HG03103 (cell line): Measurements from ENCODE around the gene PIK3R5.
A peak's percentile ranks its signal among the peaks of the same experiment; 100 is the strongest.

Experiments used
- ATAC-seq: cut with Tn5 transposase; IDR thresholded peaks from one replicate; pipeline ENCODE4 v1.9.1; 2021; ENCODE audit warnings: low read depth; ENCODE audit not compliant: unreplicated experiment

Gene PIK3R5

DNA sequence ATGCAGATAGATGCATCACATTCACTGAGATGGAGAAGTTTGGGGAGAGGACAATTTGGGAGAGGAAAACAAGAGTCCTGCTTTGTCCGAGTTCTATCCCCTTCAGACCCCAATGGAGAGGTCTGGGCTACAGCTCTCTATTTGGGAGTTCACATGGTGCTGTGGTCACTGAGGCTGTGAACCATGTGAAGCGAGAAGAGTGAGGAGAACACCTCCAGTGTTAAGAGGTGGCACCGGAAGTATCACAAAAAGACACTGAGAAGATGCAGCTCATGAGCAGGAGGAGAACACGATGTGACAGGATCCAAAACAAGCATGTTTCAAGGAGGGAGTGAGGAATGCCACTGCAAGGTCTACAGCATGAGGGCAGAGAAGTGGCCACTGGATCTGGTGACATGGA, 39.7 kb downstream of the PIK3R5 start:
- no peak for ATAC-seq

GRCh38 chr17:8925141-8925540, 40.4 kb downstream of the PIK3R5 start:
- ATAC-seq, result no peak

DNA sequence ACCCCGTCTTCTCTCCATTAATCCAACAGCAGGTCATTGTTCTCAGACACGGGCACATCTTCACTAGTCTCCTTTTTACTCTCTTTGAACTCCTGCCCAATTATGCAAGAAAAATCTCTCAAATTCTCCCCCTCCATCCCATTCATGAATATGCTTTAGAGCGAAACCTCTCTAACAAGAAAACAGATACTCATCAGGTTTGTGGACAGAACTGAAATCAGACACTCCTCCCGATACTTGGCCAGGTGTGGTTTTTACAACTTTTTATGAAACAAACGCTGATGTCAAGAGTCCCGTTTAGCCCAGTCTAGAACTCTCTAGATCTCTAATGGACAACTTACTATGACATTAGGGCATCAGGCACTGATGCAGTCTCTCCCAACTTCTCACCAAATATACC, 40.9 kb downstream of the PIK3R5 start:
- ATAC-seq, result peak; percentile 64

DNA sequence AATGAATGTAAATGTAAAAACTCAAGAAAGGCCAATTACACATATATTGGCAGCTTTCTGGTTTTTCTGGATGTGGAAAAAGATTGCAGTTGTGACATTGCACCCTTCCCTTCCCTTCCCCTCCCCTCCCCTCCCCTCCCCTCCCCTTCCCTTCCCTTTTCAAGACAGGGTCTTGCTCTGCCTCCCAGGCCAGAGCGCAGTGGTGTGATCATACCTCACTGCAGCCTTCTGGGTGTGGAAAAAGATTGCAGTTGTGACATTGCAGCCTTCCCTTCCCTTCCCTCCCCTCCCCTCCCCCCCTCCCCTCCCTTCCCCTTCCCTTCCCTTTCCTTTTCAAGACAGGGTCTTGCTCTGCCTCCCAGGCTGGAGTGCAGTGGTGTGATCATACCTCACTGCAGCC, 41.7 kb downstream of the PIK3R5 start:
- ATAC-seq, result no peak

DNA sequence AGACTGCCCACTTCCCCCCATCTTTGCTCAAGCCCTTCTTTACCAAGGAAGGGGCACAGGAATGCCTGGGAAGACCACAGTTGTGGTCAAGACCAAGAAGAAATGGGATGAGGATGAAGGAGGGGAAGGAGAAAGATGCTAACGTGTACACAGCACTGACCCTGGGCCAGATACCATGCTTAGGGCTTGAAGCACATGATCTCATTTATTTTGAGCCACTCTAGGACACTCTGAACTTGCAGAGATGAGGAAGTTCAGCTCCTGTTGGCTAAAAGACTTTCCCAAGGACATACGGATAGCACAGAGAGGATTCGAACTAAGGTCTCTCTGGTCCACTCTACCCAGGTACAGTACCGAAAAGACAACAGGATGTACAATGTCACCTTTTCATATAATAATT, 42.6 kb downstream of the PIK3R5 start:
- ATAC-seq, result no peak

- no peak for ATAC-seq
These were observed 43.1 kb downstream of the PIK3R5 start for GRCh38 chr17:8922451-8922850.

GRCh38 chr17:8921147-8921546, 44.4 kb downstream of the PIK3R5 start:
- ATAC-seq, result no peak

DNA sequence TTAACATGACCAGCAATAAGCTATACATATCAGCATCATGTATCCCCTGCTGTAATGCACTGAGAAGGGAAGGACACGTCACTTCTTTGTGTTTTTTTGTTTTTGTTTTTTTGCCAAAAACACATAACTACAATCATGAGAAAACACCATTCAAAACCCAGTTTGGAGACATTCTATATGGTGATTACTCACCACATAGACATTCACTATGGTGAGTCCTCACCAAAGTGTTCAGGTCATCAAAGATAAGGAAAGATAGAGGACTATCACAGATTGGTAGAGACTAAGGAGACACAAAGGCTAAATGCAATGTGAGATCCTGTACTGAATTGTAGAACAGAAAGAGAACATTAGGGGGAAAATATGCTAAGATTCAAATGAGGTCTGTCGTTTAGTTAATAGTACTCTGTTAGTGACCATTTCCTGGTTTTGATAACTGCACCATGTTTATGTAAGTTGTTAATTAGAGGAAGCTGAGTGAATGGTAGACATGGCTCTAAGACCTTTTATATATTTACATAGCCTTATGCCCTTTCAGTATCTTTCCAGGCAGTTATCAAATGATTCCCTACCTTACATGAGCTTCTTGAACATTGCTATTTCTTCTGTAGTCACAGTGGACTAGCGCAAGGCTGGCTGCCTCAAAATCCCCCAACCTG, 46.6 kb downstream of the PIK3R5 start:
- ATAC-seq, result no peak

DNA sequence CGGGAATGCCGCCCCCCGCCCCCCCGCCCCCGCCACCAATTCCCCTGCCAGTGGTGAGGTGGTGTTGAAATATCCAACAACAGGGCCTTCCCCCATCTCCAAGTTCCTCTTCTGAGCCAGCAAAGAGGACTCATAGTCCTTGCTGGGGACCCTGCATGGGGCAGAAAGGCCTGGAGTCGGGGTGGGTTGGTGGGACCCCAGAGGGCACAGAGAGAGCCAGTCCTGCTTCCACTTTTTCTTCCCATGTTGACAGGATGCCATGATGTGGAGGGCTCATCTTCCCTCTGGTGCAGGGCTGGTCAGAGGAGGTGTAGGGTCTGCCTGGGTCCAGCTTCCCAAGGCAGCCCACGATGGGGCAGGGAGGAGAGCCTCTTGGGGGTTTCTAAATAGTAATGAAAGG, 49.0 kb downstream of the PIK3R5 start:
- no peak for ATAC-seq

DNA sequence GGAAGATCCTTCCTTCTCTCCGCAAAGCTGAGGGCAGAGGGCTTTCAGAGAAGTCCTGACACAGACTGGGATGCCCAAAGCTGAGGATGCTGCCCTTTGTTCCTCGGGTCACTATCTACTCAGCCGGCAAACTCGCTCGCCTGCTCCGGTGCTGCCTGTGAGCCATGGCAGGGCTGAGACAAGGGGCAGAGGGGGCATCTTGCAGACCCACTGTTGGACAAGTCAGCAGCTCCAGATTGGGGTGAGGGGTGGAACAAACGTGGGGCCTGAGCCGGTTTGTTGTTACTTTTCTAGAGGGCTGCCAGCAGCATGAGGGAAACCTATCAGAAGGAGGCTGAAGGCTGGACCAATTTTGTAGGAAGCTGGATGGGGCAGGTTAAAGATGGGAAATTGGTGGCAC, 51.0 kb downstream of the PIK3R5 start:
- ATAC-seq, result no peak

- no peak for ATAC-seq
These were observed 51.6 kb downstream of the PIK3R5 start for GRCh38 chr17:8913879-8914278.

DNA sequence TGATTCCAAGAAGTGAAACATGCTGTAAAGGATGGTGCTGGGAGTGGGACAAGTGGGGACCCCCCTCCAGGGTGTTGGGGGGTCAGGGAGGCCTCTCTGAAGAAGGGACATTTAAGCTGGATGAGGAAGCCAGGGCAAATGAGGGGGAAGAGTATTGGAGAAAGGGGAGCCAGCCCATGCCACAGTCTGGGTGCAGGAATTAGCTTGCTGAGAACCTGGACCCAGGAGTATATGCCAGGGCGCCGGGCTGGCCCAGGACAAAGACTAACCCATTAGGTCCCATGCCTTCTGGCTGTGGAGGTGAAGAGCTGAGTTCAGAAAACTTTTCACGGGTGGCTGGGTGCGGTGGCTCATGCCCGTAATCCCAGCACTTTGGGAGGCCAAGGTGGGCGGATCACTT, 52.4 kb downstream of the PIK3R5 start:
- no peak for ATAC-seq

DNA sequence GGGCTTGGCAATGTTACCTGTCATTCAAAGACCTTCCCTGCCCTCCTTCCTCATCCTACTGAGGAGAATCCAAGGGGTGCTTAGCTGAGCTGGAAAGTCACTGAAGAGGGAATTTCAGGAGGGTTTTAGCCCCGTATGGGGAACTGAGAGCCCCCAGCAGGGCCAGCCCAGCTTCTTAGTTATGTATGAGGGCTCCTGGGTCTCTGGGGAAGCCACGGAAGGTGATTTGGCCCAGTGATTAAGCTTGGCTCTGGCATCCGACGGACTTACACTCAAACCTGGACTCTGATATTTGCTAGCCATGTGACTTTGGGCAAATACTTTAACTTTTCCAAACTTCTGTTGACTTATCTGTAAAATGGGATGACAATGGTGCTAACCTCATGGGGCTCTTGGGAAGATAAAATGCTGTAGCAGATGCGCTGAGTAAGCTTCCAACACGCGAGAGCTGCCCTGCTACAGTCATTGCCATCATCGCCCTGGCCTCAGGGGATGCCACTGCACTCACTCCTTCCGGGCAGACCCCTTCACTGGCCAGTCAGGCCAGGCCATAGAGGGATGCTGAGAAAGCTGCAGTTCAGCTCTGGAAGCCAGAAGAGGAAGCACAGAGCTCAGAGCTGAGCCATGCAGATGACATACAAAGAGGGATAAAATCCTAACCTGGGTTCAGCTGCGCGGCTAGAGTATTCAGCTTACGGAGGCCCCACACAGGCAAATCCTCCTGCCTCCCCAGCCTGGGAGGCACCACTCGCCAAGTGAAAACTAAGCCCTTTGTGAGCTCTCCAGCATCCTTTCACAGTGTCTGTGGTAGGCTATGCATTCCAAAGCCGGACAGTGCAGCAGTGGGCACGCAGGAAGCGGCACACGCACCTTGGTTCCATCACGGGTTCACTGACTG, 53.2 kb downstream of the PIK3R5 start:
- ATAC-seq, result no peak

GRCh38 chr17:8910969-8911604, 54.4 kb downstream of the PIK3R5 start:
- no peak for ATAC-seq

- no peak for ATAC-seq
These were observed 55.8 kb downstream of the PIK3R5 start for GRCh38 chr17:8909586-8910270.

GRCh38 chr17:8905331-8905730, 60.2 kb downstream of the PIK3R5 start:
- no peak for ATAC-seq

- no peak for ATAC-seq
These were observed 60.8 kb downstream of the PIK3R5 start for GRCh38 chr17:8904686-8905085.

DNA sequence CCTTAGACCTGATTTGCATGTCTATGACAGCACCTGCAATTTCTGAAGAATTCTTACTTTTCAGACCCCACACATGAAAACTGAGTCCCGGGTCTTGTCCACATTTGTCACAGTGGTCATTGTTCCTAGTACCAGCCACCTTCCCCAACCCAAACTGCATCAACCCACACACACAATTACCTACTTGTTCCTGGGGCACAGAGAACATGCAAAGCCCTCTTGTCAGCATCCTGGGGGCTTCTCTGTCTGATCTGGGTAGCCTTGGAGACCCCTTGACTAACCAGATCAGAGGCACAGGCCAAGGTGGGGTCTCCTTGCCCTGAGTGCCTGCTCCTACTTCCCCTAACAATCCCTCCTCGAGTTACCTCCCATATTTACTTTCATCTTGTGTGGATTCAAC, 61.3 kb downstream of the PIK3R5 start:
- ATAC-seq, result no peak

DNA sequence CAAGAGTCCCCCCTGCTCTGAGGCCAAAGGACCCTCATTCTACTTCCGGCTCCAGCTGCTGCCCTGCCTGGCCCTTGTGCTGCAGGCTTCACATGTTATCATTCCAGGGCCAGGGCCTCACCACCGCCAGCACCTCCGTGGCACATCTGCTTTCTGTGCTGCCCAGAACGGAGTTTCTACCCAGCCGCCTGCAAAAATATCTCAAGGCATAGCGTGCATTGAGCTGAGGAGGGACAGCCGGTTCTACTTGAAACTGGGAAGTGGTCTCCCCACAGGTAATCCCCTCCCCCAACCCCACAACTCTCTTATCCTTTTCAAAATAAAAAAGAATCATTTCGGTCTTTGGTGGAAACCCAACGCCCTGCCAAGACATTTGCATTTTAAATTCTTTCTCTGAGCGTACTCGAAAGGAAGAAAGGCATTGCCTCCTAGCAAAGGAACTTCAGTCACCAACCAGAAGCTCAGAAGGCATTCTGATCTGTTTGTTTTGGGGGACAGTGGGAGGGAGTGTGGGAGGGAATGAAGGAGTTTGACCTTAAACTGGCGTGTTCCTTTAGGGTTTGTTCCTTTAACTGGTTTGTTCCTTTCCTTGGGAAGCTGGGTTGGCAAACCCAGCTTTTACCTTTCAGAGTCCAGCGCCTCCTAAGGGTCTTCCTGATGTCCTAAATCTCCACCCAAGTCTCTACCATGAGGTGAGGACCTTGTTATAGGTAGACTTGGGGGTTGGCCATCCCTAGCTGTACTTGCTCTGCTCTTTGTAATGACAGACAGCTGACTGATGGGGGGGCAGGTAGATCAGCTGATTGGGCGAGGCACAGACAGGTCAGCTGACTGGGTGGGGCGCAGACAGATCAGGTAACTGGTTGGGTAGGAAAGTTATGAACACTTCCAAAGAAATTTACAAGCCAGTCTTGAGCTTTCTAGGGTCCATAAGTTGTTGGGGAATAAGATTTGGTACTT, 64.6 kb downstream of the PIK3R5 start:
- no peak for ATAC-seq

- ATAC-seq, result no peak
These were observed 65.3 kb downstream of the PIK3R5 start for GRCh38 chr17:8900207-8900606.
